Measurements from ENCODE around the gene CYTH4. TPM values are rescaled to one million over a fixed set of nuclear protein-coding genes. Genes with fewer than 3 reads are reported as not detected.

The CYTH4 gene
- total and polyA plus RNA-seq, 9 donors: 2.4 to 14.5 (median 6.2) TPM

DNA sequence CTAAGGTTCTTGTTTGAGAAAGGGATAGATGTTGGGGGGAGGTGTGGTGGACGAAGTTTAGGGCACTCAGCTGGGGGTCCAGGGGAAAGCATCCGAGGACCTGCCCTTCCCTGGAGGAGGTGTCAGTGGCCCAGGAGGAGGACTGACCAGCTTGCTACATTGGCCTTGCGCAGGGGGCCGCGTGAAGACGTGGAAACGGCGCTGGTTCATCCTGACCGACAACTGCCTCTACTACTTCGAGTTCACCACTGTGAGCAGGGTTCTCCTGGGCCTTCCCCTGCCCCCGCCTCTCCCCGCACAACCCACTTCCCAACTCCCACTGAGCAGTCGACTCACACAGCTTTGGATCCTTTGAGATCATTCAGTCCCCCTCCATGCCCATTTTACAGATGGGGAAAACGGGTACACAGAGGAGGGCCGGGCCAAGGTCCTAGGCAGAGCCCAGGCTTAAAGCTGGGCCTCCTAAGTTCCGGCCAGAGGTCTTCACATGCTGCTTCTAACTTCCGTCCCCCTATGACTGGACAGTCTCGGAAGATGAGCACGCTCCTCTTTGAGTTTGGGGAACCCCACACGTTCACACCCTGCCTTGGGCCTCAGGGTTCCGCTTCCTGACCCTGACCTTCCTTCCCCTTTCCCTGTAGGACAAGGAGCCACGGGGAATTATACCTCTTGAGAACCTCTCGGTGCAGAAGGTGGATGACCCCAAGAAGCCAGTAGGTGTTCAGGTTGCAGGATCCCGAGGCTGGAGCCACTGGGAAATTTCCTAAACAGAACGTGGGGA is 28.7 kb downstream of the CYTH4 start:
- TF ChIP-seq EP300 (IDR thresholded peaks at IDR 0.05) (no peak), POLR2A (IDR thresholded peaks at IDR 0.05) (no peak)
- TF ChIP-seq, protein P1, sequence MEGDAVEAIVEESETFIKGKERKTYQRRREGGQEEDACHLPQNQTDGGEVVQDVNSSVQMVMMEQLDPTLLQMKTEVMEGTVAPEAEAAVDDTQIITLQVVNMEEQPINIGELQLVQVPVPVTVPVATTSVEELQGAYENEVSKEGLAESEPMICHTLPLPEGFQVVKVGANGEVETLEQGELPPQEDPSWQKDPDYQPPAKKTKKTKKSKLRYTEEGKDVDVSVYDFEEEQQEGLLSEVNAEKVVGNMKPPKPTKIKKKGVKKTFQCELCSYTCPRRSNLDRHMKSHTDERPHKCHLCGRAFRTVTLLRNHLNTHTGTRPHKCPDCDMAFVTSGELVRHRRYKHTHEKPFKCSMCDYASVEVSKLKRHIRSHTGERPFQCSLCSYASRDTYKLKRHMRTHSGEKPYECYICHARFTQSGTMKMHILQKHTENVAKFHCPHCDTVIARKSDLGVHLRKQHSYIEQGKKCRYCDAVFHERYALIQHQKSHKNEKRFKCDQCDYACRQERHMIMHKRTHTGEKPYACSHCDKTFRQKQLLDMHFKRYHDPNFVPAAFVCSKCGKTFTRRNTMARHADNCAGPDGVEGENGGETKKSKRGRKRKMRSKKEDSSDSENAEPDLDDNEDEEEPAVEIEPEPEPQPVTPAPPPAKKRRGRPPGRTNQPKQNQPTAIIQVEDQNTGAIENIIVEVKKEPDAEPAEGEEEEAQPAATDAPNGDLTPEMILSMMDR (IDR thresholded peaks at IDR 0.05): no peak
- intact Hi-C loops (cut with DNase I): loop anchor here in 3 of 4 donors (10.0 kb wide), 4 partner anchors 114 to 1156 kb away; partner anchors contain the start of genes ELFN2 (in 1 of the 3), LGALS2 (in 1 of the 3) and MFNG (in 1 of the 3)
- no peak overlapping the region for H3K4me3 ChIP-seq
- H3K27me3 ChIP-seq: no peaks in the 10 kb centered on the region
- no peak for DNase-seq
- H3K27ac ChIP-seq: no peak overlapping the region
- H3K9me3 ChIP-seq: no peaks in the 10 kb centered on the region
- no peaks in the 10 kb centered on the region for H3K36me3 ChIP-seq
- peaks cover 3% of the 10 kb centered on the region for H3K4me1 ChIP-seq (ENCODE audit: insufficient read depth)
- 86 to 93% (median 90%) methylated on average over 25 of the region's 25 CpGs for WGBS, 3 donors

DNA sequence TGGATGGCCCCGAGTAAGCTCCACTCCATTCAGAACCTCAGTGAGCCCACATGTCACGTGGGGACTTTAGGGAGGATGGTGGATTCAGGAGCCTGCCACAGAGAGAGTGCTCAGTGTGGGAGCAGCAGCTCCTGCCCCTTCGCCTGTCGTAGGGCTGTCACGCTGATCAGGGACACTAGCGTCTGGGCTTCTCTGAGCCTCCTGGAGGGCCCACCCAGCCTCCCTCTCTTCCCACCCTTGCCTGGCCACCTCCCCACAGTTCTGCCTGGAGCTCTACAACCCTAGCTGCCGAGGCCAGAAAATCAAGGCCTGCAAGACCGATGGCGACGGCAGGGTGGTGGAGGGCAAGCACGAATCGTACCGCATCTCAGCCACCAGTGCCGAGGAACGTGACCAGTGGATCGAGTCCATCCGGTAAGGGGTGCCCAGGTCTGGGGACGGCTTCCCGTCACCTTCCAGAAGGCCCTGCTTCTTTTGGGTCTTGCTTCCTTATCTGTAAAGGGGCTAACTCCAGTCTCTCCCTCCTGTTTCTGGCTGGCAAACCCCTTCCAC is 29.5 kb downstream of the CYTH4 start:
- no peaks in the 10 kb centered on the region for H3K27me3 ChIP-seq
- intact Hi-C loops (cut with DNase I): loop anchor here in 3 of 4 donors (10.0 kb wide), 4 partner anchors 113 to 1157 kb away; partner anchors contain the start of genes ELFN2 (in 1 of the 3), LGALS2 (in 1 of the 3) and MFNG (in 1 of the 3)
- H3K4me3 ChIP-seq: no peak overlapping the region
- H3K36me3 ChIP-seq: no peaks in the 10 kb centered on the region
- WGBS, 3 donors: 90 to 96% (median 94%) methylated on average over 19 of the region's 19 CpGs
- TF ChIP-seq POLR2A (IDR thresholded peaks at IDR 0.05) (no peak), EP300 (IDR thresholded peaks at IDR 0.05) (no peak)
- TF ChIP-seq, protein P1 (IDR thresholded peaks at IDR 0.05): no peak
- peaks cover 2% of the 10 kb centered on the region for H3K4me1 ChIP-seq (ENCODE audit: insufficient read depth)
- no peaks in the 10 kb centered on the region for H3K9me3 ChIP-seq
- H3K27ac ChIP-seq: no peak overlapping the region
- DNase-seq: no peak

DNA sequence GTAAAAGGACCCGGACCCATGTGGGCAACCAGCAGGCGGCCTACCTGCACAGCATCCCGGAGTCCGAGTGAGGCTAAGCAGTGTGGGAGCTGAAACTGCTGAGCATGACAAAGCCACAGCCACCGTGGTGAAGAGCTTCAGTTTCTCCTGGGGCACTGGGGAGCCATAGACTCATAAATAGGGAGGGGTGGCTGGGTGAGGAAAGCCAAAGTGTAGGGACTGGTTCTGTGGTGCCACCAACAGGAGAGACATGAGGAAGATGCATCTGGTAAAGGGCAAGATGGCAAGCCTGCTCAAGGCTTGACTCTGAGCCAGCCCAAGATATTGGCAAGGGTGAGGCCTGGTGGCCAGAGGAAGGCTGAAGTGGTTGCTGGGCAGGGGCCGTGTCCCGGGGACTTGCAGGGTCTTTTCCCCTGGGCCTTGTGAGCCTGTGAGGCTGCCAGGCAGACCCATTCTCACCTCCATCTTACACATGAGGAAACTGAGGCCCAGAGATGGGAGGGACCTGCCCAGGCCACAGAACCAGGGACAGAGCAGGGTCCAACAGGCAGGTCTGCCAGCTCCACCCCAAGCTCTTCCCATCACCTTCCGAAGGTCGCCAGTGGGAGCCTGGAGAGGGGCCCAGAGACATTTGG is 30.4 kb downstream of the CYTH4 start:
- Histone ChIP-seq H3K9me3 (no peaks in the 10 kb centered on the region), H3K27ac (no peak overlapping the region), H3K4me1 (ENCODE audit: insufficient read depth) (no peaks in the 10 kb centered on the region), H3K36me3 (no peaks in the 10 kb centered on the region), H3K4me3 (no peak overlapping the region), H3K27me3 (no peaks in the 10 kb centered on the region)
- intact Hi-C loops (cut with DNase I): loop anchor here in 3 of 4 donors (10.0 kb wide), 4 partner anchors 112 to 1158 kb away; partner anchors contain the start of genes ELFN2 (in 1 of the 3), LGALS2 (in 1 of the 3) and MFNG (in 1 of the 3)
- DNase-seq: no peak
- TF ChIP-seq EP300 (IDR thresholded peaks at IDR 0.05) (no peak), POLR2A (IDR thresholded peaks at IDR 0.05) (no peak)
- TF ChIP-seq, protein P1 (IDR thresholded peaks at IDR 0.05): no peak
- 81 to 88% (median 86%) methylated on average over 9 of the region's 9 CpGs for WGBS, 3 donors

Data from ovary (tissue), 9 donors.